T-helper 2 cell (primary cell): ENCODE results near the gene FAM149A.

Source experiments
- DNase-seq, 5 experiments: peaks; one replicate each; pipeline versions ENCODE4 v3.0.0 to v3.0.0-alpha.2; 2012 to 2022

Gene FAM149A

GRCh38 chr4:186203406-186203805 is 98.9 kb downstream of the FAM149A start:
- DNase-seq: peak in 1 of 5 experiments; percentile 6

GRCh38 chr4:186204103-186204559 is 99.6 kb downstream of the FAM149A start:
- peak in 4 of 5 experiments; percentile 37 to 73 (median 72) for DNase-seq

GRCh38 chr4:186204686-186205085 is 100.2 kb downstream of the FAM149A start:
- peak in 1 of 5 experiments; percentile 16 for DNase-seq

DNA sequence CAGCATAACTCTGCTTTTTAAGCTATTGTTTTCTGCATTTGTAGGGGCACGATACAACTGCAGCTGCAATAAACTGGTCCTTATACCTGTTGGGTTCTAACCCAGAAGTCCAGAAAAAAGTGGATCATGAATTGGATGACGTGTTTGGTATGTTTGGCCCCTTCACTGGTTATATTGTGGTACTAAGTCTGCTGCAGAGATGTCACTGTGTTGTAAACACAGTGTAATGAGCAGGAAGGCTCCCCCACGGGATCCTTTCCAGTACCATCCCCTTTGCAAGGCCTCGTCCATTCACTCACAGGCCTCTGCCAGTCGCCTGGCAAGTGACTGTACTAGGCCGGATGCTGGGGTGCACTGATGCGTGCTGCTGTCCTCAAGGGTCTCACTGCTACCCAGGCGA is 100.7 kb downstream of the FAM149A start:
- DNase-seq: no peak

- no peak for DNase-seq
These were observed 112.0 kb downstream of the FAM149A start for GRCh38 chr4:186216465-186217024.

DNA sequence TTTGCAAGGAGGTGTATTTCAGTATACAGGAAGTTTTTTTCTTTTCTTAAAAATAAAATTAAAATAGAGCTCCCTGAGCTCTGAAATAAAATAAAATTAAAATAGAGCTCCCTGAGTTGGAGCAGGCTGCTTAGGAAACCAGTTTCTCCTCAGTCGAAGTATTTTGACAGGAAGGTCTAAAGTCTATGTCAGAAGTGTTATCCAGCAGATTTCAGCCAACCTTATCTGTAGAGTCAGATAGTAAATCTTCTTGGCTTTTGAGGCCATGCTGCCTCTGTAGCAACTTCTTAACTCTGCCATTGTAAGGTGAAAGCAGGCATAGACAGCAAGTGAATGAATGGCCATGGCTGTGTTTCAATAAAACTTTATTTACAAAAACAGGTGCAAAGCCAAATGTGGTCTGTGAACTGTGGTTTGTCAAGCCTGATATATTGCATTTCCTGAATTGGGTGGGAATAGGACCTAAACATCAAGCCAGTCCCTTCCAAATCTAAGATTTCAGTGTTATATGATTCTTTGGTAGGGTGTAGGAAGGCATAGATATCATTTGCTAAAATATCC is 113.3 kb downstream of the FAM149A start:
- no peak for DNase-seq

GRCh38 chr4:186221624-186222023 is 117.1 kb downstream of the FAM149A start:
- no peak for DNase-seq
